BLaER1 (cell line): ENCODE results near the gene NEURL3.
"Not testable (repeated sequence)": the region's sequence is repeated elsewhere in the genome, so short reads cannot be mapped to it uniquely, and the experiment has no call there.

Source experiments
- H3K27ac ChIP-seq: shearing (Covaris generic); formaldehyde crosslinking; 2 replicates; pipeline ENCODE4 v1.8.1; 2022
- H3K27me3 ChIP-seq: shearing (Covaris generic); formaldehyde crosslinking; 2 replicates; pipeline ENCODE4 v1.8.1; 2022
- H3K36me3 ChIP-seq: shearing (Covaris generic); formaldehyde crosslinking; 2 replicates; pipeline ENCODE4 v1.8.1; 2022
- H3K4me1 ChIP-seq: shearing (Covaris generic); formaldehyde crosslinking; 2 replicates; pipeline ENCODE4 v1.8.1; 2022
- H3K4me2 ChIP-seq: shearing (Covaris generic); formaldehyde crosslinking; 2 replicates; pipeline ENCODE4 v1.8.1; 2022
- H3K4me3 ChIP-seq: shearing (Covaris generic); formaldehyde crosslinking; 2 replicates; pipeline ENCODE4 v1.8.1; 2022
- H3K9ac ChIP-seq: shearing (Covaris generic); formaldehyde crosslinking; 2 replicates; pipeline ENCODE4 v1.8.1; 2022
- H3K9me3 ChIP-seq: shearing (Covaris generic); formaldehyde crosslinking; 2 replicates; pipeline ENCODE4 v1.8.1; 2022
- H4K20me1 ChIP-seq: shearing (Covaris generic); formaldehyde crosslinking; 2 replicates; pipeline ENCODE4 v1.8.1; 2022
- Cebpa-rat ChIP-seq: shearing (Covaris generic); IDR thresholded peaks from 2 replicates; pipeline ENCODE4 v1.8.1; 2022

NEURL3 gene

DNA sequence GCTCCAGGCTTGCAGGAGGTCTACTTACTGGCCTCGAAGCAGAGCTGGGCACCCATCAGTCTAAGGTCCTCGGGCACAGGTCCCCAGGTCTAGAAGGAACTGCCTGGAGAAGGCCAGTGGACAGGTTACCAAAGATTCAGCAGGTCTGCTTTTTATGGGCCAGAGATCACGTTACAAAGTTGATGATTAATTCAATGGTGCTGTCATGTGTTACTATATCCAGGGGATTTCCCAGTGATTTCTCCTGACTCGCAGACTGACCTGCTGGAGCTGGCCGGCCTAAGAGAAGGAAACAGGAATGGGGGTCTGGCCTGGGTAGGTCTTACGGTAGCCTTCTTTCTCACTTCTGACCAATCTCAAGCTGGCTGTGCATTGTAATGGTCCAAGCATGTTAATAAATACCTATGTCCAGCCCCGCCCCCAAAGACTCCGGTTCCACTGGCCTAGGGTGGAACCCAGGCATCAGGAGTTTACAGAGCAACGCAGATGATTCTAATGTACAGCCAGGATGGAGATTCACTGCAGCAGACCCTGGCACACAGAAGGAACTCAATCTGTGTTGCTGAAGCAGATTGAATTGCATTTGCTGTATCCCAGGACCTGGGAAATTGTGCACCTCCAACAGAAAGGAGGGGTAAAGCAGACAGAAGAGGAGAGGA lies at the start of gene NEURL3:
Gene NEURL3, minus strand, starts transcription at position 127 of the 659 bp plus-strand sequence. Its CDS starts 71 bp downstream, at position 56.
- no peak within 1 kb of the TSS for H3K4me3 ChIP-seq

DNA sequence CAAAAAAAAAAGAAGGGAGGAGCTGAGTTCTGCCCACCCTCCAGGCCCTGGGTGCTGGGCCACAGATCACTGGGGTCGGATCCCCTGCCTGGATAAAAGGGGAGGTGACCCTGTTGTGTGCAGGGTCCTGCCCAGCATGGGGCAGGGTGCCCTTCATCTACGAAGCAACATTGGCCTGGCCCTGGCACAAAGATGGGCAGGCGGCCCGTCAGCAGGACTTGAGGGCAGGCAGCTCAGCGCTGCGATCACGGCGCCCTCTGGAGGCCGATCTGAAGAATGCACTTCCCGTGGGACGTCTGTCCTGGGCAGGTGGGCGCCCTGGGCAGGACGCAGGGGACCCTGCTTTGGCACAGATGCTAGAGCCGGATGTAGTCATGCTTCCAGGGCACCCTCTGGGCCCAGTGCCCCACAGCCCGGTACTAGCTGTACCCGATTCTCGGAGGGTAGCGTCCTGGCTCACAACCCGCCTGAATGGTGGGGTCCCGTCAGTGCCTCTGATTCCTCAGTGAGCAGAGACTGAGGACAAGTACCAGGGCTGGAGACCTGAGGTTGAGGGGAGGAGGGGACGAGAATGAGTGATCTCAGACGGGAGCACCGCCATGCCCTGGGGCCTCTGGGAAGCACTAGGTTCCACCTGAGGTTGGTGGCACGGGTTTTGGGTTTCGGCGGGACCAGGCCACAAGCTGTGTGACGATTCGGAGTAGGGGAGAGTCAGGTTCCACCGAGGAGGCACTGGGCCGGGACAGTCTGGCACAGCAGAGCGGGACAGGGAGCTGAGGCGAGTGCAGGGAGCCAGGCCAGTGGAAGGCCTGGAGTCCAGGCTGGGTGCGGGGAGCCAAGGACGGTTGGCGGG lies 49.4 kb upstream of the NEURL3 start:
- H3K4me1 ChIP-seq = peaks cover 71% of the 10 kb centered on the region
- 0 out of 2 replicates have a peak overlapping the region, but pooled peaks have one; percentile 1 for H3K4me3 ChIP-seq
- H3K27ac ChIP-seq = peak overlapping the region; percentile 43; the same call in 1 of the 2 replicates
- H3K36me3 ChIP-seq = peaks cover 30% of the 10 kb centered on the region
- peak overlapping the region; percentile 51; the same call in 1 of the 2 replicates for H3K9ac ChIP-seq
- peaks cover 45% of the 10 kb centered on the region for H4K20me1 ChIP-seq
- no peaks in the 10 kb centered on the region for H3K9me3 ChIP-seq
- peak overlapping the region; percentile 78 for H3K4me2 ChIP-seq
- H3K27me3 ChIP-seq = no peaks in the 10 kb centered on the region
- no peak for TF ChIP-seq Cebpa-rat

More for the DNA sequence above, at the start of gene NEURL3:
- H3K36me3 ChIP-seq = no peaks in the 10 kb centered on the region
- no peak for TF ChIP-seq Cebpa-rat
- peaks cover 61% of the 10 kb centered on the region for H3K4me1 ChIP-seq
- no peak within 1 kb of the TSS for H3K9ac ChIP-seq
- no peaks in the 10 kb centered on the region for H4K20me1 ChIP-seq
- H3K4me2 ChIP-seq = no peak within 1 kb of the TSS
- H3K27me3 ChIP-seq = no peaks in the 10 kb centered on the region
- H3K9me3 ChIP-seq = no peaks in the 10 kb centered on the region
- no peak within 1 kb of the TSS for H3K27ac ChIP-seq

DNA sequence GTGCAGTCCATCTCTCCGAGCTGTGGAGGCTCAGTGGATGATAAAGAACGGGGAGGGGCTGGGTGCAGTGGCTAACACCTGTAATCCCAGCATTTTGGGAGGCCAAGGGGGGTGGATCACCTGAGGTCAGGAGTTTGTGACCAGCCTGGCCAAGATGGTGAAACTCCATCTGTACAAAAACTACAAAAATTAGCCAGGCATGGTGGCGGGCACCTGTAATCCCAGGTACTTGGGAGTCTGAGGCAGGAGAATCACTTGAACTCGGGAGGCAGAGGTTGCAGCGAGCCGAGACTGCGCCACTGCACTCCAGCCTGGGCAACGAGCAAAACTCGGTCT lies 48.8 kb upstream of the NEURL3 start:
- H3K27me3 ChIP-seq, H3K27ac ChIP-seq, H3K9ac ChIP-seq, H3K4me3 ChIP-seq, H3K9me3 ChIP-seq: not testable (repeated sequence)
- Histone ChIP-seq H3K4me1 (peaks cover 71% of the 10 kb centered on the region), H4K20me1 (peaks cover 51% of the 10 kb centered on the region), H3K36me3 (peaks cover 36% of the 10 kb centered on the region), H3K4me2 (peak overlapping the region; percentile 78)

DNA sequence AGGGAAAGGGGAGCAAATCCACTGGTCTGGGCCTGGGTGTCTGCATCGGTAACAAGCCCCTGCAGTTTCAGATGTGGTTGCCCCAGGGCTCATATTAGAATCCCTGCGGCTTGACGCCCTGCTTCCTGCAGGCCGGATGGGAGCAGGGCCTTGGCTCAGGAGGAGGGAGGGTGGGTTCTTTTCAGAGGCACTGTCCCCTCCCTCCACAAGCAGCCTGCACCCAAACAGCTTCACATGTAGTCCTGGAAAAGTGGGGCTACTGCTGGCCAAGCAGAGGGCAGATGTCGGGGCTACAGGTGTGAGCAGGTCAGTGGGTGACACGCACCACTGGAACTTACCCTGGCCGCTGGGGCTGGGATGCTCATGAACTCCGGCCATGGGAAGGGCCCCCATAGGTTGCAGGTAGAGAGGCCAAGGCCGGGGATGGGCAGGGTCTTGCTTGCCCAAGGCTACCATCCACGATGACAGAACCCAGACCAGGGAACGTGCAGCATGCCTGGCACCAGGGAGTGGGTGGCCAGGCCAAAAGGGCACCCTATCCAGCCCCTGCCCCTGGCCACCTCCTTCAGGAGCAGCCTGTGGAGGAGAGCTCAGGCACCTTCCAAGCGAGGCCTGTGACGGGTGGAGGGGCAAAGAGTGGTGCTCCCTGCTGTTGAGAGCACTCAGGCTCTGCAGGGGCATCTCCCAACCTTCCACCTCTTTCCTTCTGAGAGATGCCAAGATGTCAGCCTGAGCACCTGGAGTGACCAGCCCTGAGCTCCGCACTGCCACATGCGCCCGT lies 48.2 kb upstream of the NEURL3 start:
- H3K9ac ChIP-seq = 0 out of 2 replicates have a peak overlapping the region, but pooled peaks have one; percentile 15
- no peaks in the 10 kb centered on the region for H3K9me3 ChIP-seq
- TF ChIP-seq Cebpa-rat = no peak
- H3K27ac ChIP-seq = peak overlapping the region; percentile 12; the same call in 1 of the 2 replicates
- H3K4me2 ChIP-seq = peak overlapping the region; percentile 78
- H3K27me3 ChIP-seq = no peaks in the 10 kb centered on the region
- H3K36me3 ChIP-seq = peaks cover 42% of the 10 kb centered on the region
- peaks cover 71% of the 10 kb centered on the region for H3K4me1 ChIP-seq
- peaks cover 56% of the 10 kb centered on the region for H4K20me1 ChIP-seq
- H3K4me3 ChIP-seq = peak overlapping the region; percentile 12

DNA sequence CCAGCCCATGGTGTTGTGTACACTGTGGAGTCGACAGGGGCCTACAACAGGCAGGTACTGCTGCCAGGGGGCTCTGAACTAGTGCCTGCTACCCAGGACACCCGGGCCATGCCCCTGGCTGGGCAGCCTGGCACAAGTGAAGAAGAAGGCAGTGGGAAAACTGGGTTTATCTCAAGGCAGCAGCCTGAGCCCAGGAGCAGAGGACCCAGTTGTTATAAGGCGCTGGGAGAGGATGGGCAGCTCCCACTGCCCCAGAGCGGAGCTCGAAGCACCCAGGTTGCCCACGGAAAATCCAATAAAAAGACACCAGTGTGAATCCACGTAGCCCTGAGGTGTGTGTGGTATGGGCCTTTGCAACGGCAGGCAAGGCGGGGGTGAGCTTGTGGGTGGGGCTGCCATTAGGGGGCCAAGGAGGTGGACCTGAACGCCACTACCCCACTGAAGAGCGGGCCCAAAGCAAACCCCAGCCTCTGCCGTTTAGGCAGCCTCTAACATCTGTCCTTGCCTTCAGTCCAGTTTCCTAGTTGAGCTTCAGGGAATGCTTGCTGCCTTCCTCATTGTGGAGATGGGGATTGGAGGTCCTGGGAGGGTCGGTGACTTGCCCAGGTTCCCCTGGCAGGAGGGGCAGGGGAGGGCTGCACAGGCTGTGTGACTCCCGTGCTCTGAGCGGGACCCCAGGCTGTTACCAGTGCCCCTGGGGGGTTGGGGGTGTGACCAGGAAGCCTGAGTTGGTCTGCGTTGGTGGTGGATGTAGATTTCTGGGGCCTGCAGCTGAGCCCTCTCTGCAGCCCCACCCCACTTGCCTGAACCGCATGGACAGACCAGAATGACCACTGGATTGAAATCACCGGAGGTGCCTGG lies 47.4 kb upstream of the NEURL3 start:
- Histone ChIP-seq H3K9me3 (no peaks in the 10 kb centered on the region), H3K27ac (peak overlapping the region; percentile 12; the same call in 1 of the 2 replicates), H3K27me3 (no peaks in the 10 kb centered on the region), H3K9ac (0 out of 2 replicates have a peak overlapping the region, but pooled peaks have one; percentile 15), H3K36me3 (peaks cover 50% of the 10 kb centered on the region), H4K20me1 (peaks cover 65% of the 10 kb centered on the region), H3K4me1 (peaks cover 71% of the 10 kb centered on the region), H3K4me2 (peak overlapping the region; percentile 78), H3K4me3 (peak overlapping the region; percentile 12)
- no peak for TF ChIP-seq Cebpa-rat

- peaks cover 58% of the 10 kb centered on the region for H3K36me3 ChIP-seq
- TF ChIP-seq Cebpa-rat = no peak
- peaks cover 72% of the 10 kb centered on the region for H4K20me1 ChIP-seq
- peak overlapping the region; percentile 78 for H3K4me2 ChIP-seq
- H3K27ac ChIP-seq = 0 out of 2 replicates have a peak overlapping the region, but pooled peaks have one; percentile 9
- H3K9me3 ChIP-seq = no peaks in the 10 kb centered on the region
- H3K4me1 ChIP-seq = peaks cover 76% of the 10 kb centered on the region
- no peaks in the 10 kb centered on the region for H3K27me3 ChIP-seq
- H3K9ac ChIP-seq = peak overlapping the region; percentile 48
- H3K4me3 ChIP-seq = no peak overlapping the region
These were observed 46.6 kb upstream of the NEURL3 start for GRCh38 chr2:96551605-96552314.

GRCh38 chr2:96550787-96551604 lies 45.8 kb upstream of the NEURL3 start:
- Histone ChIP-seq H3K4me3 (no peak overlapping the region), H3K27me3 (no peaks in the 10 kb centered on the region), H4K20me1 (peaks cover 80% of the 10 kb centered on the region), H3K4me1 (peaks cover 76% of the 10 kb centered on the region), H3K4me2 (peak overlapping the region; percentile 78), H3K36me3 (peaks cover 65% of the 10 kb centered on the region), H3K9ac (no peak overlapping the region; the same call in 1 of the 2 replicates), H3K9me3 (no peaks in the 10 kb centered on the region), H3K27ac (no peak overlapping the region)
- TF ChIP-seq Cebpa-rat = no peak
